ENCODE data around the gene TGFBR3. TPM values are rescaled to one million over a fixed set of nuclear protein-coding genes. Genes with fewer than 3 reads are reported as not detected.

Gene TGFBR3
- total and polyA plus RNA-seq, 9 of the 15 experiments (the other 6 are each of a cell fraction or from before 2014, with no cell fraction given), result 3.6 to 32.4 (median 15.6) TPM

GRCh38 chr1:91768786-91769725 is 116.9 kb downstream of the TGFBR3 start (continued):
- TF ChIP-seq RERE (CRISPR knock-in tag; IDR thresholded peaks at IDR 0.05; ENCODE audit: borderline replicate concordance) (no peak), CLOCK (CRISPR knock-in tag; IDR thresholded peaks at IDR 0.05; ENCODE audit: borderline replicate concordance) (no peak), DLX4 (CRISPR knock-in tag; IDR thresholded peaks at IDR 0.05) (no peak), CEBPB (tag; IDR thresholded peaks at IDR 0.05) (no peak), MLX (CRISPR knock-in tag; conservative IDR thresholded peaks at IDR 0.05) (no peak), CBFA2T3 (IDR thresholded peaks at IDR 0.05) (peak; percentile 65)
